GM19025 (cell line): ENCODE results near the gene KCNQ1.

Source experiments
- ATAC-seq: cut with Tn5 transposase; IDR thresholded peaks from one replicate; pipeline ENCODE4 v1.9.1; 2021; ENCODE audit warnings: mild to moderate bottlenecking, low read depth, moderate library complexity; ENCODE audit not compliant: unreplicated experiment

The KCNQ1 gene

GRCh38 chr11:2779981-2780849, 335.4 kb downstream of the KCNQ1 start:
- no peak for ATAC-seq

- no peak for ATAC-seq
Measured at GRCh38 chr11:2780850-2781407, 336.1 kb downstream of the KCNQ1 start.

GRCh38 chr11:2781408-2782274, 336.8 kb downstream of the KCNQ1 start:
- no peak for ATAC-seq

DNA sequence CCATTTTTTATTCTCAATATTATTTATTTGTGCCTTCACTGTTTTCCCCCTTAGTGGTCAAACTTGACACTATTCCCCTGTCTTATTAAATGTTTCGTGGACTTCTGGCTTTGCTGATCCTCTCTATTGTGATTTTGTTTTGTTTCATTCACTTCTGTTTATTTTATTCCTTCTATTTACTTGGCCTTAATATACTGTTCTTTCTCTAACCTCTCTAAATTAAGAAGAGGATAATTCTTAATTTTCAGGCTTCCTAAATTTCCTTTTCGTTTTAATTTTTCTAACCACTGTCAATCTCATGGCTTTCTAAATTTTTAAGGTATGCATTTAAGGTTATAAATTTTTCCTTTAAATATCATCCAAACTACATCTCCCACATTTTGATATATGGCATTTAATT, 338.0 kb downstream of the KCNQ1 start:
- ATAC-seq, result no peak

- ATAC-seq, result no peak
Measured at GRCh38 chr11:2783536-2784082, 338.8 kb downstream of the KCNQ1 start.

DNA sequence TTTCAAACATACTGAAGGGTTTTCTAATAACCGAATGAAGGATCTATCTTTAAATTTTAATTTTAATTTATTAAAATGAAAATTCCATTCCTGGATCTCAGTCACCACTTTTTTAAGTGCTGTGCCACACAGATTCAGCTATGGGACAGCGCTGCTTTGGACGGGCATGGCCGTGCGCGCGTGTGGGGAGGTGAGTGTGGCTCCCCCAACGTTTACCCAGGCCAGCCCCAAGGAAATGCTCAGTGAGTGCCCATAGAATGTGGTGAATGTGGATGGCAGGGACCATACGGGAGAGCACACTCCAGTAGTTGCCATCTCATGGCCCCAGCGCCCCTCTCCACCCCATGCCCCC, 343.0 kb downstream of the KCNQ1 start:
- ATAC-seq, result no peak

- ATAC-seq, result no peak
Measured at GRCh38 chr11:2788168-2789071, 343.6 kb downstream of the KCNQ1 start.

GRCh38 chr11:2789331-2789730, 344.5 kb downstream of the KCNQ1 start:
- no peak for ATAC-seq

- ATAC-seq, result no peak
Measured at GRCh38 chr11:2789791-2790567, 345.2 kb downstream of the KCNQ1 start.

- no peak for ATAC-seq
Measured at GRCh38 chr11:2790568-2790921, 345.7 kb downstream of the KCNQ1 start.

GRCh38 chr11:2791139-2791520, 346.3 kb downstream of the KCNQ1 start:
- ATAC-seq, result no peak

GRCh38 chr11:2791521-2792380, 346.9 kb downstream of the KCNQ1 start:
- no peak for ATAC-seq

DNA sequence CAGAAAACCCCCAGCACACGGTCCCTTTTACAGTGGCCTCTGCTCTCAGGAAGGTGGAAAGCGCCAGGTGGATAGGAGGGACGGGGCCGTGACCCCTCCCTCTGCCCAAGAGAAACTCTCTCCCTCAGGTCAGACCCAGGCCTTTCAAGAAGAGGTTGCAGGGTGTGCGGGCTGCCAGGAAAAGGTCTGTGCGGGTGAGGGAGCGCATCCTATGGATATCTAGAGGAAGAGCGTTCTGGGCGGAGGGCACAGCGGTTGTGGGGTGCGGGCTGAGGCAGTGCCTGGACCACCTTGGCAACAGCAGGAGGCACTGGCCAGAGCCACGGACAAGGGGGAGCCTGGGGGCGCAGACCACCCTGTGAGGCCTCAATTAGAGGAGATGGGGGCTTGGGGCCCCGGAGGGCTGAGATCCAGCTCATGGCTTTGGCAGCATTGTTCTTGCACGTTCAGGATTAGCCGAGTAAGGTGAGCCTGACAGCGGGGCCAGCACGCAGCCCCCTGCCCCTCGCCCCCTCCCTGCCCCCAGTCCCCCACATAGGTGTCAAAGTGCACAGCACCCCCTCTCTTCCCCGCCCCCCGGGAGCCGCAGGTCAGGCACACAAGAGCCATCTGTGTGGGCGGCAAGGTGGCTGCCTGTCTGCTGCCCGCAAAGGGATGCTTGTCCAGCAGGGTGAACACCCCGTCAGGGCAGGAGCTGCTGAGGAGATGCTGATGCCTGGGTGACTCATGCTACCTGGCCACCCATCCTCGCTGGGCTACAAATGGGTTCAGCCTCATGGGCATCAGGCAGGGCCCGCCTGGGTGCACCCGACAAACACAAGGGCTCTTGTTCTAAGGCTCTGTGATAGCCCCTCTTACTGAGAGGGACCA, 347.8 kb downstream of the KCNQ1 start:
- no peak for ATAC-seq

DNA sequence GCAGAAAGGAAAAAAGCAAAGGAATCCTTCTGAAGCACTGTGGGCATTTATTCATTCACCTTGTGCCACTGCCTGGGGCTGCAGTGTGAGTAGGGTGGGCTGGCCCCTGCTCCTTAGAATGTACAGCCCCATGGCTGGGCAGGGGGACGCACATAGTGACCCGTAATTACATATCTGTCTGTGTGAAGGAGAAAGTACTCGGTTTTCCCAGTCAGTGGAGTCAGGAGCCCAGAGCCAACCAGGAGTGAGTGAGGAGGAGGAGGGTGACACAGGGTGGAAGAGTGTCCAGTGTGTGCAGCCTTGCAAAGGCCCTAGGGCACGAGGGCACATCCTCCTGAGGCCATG, 348.9 kb downstream of the KCNQ1 start:
- no peak for ATAC-seq

GRCh38 chr11:2794046-2794967, 349.5 kb downstream of the KCNQ1 start:
- no peak for ATAC-seq

- no peak for ATAC-seq
Measured at GRCh38 chr11:2794968-2795322, 350.1 kb downstream of the KCNQ1 start.
